Ovary (tissue), 9 donors: ENCODE data around the gene CD36. TPM values are rescaled to one million over a fixed set of nuclear protein-coding genes. Genes with fewer than 3 reads are reported as not detected.

Experiments
- DNase-seq, 5 donors: peaks; one replicate each; pipeline ENCODE4 v3.0.0-alpha.2; 2019 to 2020
- H3K27ac ChIP-seq, 2 donors: fragments of 200-600 bp; one replicate each; pipeline versions ENCODE4 v1.5.1 to v1.8.0; 2019 to 2022
- H3K27me3 ChIP-seq: fragments of 200-600 bp; one replicate; pipeline ENCODE4 v1.8.0; 2022
- H3K36me3 ChIP-seq: fragments of 200-600 bp; sonication (generic); one replicate; pipeline ENCODE4 v1.5.1; 2019
- H3K4me1 ChIP-seq: one replicate; pipeline ENCODE4 v1.8.1; 2013; ENCODE audit warnings: mild to moderate bottlenecking, moderate library complexity; ENCODE audit not compliant: insufficient read depth
- H3K4me3 ChIP-seq: fragments of 200-600 bp; sonication (generic); one replicate; pipeline ENCODE4 v1.5.1; 2017
- H3K9me3 ChIP-seq, 2 donors: fragments of 200-600 bp in 1 of 2; sonication (generic) in 1 of 2; one replicate each; pipeline versions ENCODE4 v1.5.1 to v1.8.1; 2013 to 2019; ENCODE audit warnings: mild to moderate bottlenecking in 1 of 2, moderate library complexity in 1 of 2
- CTCF ChIP-seq, 3 donors: fragments of 450-650 bp in 2 of 3; fragments of 200-600 bp in 1 of 3; IDR thresholded peaks; one replicate each; pipeline versions ENCODE4 v1.5.1 to v1.8.0; 2016 to 2022; ENCODE audit warnings: antibody characterized with exemption in 3 of 3, mild to moderate bottlenecking in 1 of 3
- EP300 ChIP-seq: sonication (generic); formaldehyde crosslinking; IDR thresholded peaks from one replicate; pipeline ENCODE4 v1.6.1; 2017; ENCODE audit warnings: antibody characterized with exemption
- POLR2A ChIP-seq: fragments of 450-650 bp; IDR thresholded peaks from one replicate; pipeline ENCODE4 v1.6.1; 2017; ENCODE audit warnings: antibody characterized with exemption, mild to moderate bottlenecking, moderate library complexity
- WGBS, 3 donors: extraction: QIAGEN DNeasy Blood & Tissue Kit in 1 of 3; methylation state at CpG; one replicate each; pipeline versions ENCODE4 v1.1.5 to v1.1.7; 2013 to 2017; 5-methylcytosine and 5-hydroxymethylcytosine counted together
- intact Hi-C, 4 donors: fragments of 100-400 bp; cut with DNase I; formaldehyde crosslinking; loops; one replicate each; pipeline versions ENCODE4 v1.11.0 to v1.15.1; 2022 to 2023
- polyA plus RNA-seq, 2 donors: library from polyadenylated mRNA; stranded (reverse); fragments of 200-250 nt in 1 of 2; fragments of 350-450 nt in 1 of 2; fragmentation: Illumina TruSeq in 1 of 2; extraction: RNeasy Lipid Tissue Mini Kit (QIAGEN cat#74804) in 1 of 2; gene quantifications; one replicate each; pipeline ENCODE4 v1.2.3, GENCODE V29; 2013 to 2014
- total RNA-seq, 7 donors: library from RNA; depleted of rRNA in 2 of 7; stranded (reverse); fragments of >200 nt in 2 of 7; fragmentation: NEBNext Ultra II Directional in 3 of 7; extraction: Animal tissue kit (Norgen Biotek cat#: 25700) in 3 of 7; gene quantifications; one replicate each; pipeline versions ENCODE4 v1.1.0 to v1.2.4, GENCODE V29; 2016 to 2023
- donor health status: DM: no; HTN: no; CAD: no; lungs with moderate emphysema.
- donor health status: DM: no; HTN: no; CAD: no.
- donor health status: Bipolar disorder and iron deficiency.
- donor health status: DM: yes; HTN: yes; CAD: no.
- donor health status: DM: no; HTN: no; CAD: no.
- donor health status: DM: yes; HTN: yes; CAD: no.

The CD36 gene
- total and polyA plus RNA-seq, 9 donors: 3.1 to 55.4 (median 9.1) TPM

GRCh38 chr7:80596933-80597517, 41.4 kb upstream of the CD36 start:
- Histone ChIP-seq H3K27ac (no peak overlapping the region), H3K36me3 (no peaks in the 10 kb centered on the region), H3K4me3 (no peak overlapping the region), H3K27me3 (no peaks in the 10 kb centered on the region), H3K4me1 (no peaks in the 10 kb centered on the region), H3K9me3 (no peaks in the 10 kb centered on the region)
- TF ChIP-seq EP300 (no peak), POLR2A (no peak), CTCF (IDR thresholded peaks at IDR 0.05) (no peak)
- no peak for DNase-seq
- WGBS, 3 donors: 73 to 87% (median 86%) methylated on average over 4 of the region's 4 CpGs
- intact Hi-C loops: no loop called here

DNA sequence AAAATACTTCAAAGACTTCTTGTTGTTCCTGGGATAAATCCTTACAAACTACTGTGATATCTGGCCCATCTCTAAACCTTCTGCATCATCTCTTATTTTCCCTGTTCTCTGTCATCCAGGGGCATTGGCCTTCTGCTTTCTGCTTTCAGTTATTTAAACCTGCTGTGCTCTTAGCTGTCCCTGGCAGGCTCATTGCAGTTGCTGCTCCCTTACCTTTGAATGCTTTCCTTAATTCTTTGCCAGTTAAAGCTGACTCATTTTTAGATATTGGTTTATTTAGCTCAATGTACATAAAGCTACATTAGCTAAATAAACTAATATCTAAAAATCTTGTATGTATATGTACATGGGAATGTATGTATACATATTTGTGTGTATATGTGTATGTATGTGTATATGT, 40.6 kb upstream of the CD36 start:
- Histone ChIP-seq H3K27ac (no peak overlapping the region), H3K4me1 (no peaks in the 10 kb centered on the region), H3K27me3 (no peaks in the 10 kb centered on the region), H3K36me3 (no peaks in the 10 kb centered on the region), H3K4me3 (no peak overlapping the region), H3K9me3 (no peaks in the 10 kb centered on the region)
- intact Hi-C loops: no loop called here
- TF ChIP-seq POLR2A: no peak
- TF ChIP-seq EP300: no peak
- TF ChIP-seq CTCF (IDR thresholded peaks at IDR 0.05): no peak
- no peak for DNase-seq

- H3K27me3 ChIP-seq: no peaks in the 10 kb centered on the region
- no peak for TF ChIP-seq EP300
- no peak for TF ChIP-seq POLR2A
- no peak for TF ChIP-seq CTCF (IDR thresholded peaks at IDR 0.05)
Observed at GRCh38 chr7:80600046-80600445, 38.4 kb upstream of the CD36 start.

DNA sequence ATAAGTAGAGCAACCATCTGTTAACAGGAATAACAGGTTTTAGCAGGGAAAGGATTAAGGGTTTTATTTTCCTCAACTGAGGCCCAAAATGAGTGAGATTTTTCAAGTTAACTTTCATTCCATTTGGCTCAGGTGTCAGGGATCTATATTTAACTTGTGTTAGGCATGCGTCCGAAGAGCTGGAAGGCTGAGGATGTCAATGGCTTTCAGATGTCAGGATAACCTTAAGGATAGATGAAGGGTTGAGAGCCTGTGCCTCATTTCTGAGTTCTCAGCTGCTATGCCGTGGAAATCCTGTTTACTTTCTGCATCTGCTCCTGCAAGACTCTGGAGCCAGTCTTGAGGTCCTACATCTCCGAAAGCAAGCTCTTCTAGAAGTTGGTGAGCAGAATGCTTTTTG, 36.4 kb upstream of the CD36 start:
- no peak overlapping the region for H3K4me3 ChIP-seq
- TF ChIP-seq POLR2A: no peak
- no peak for TF ChIP-seq CTCF (IDR thresholded peaks at IDR 0.05)
- TF ChIP-seq EP300: no peak
- 83 to 90% (median 86%) methylated on average over 4 of the region's 4 CpGs for WGBS, 3 donors
- H3K27ac ChIP-seq: no peak overlapping the region
- no peaks in the 10 kb centered on the region for H3K4me1 ChIP-seq
- H3K9me3 ChIP-seq: no peaks in the 10 kb centered on the region
- no peak for DNase-seq
- H3K27me3 ChIP-seq: no peaks in the 10 kb centered on the region
- H3K36me3 ChIP-seq: no peaks in the 10 kb centered on the region
- intact Hi-C loops: no loop called here

More at GRCh38 chr7:80600046-80600445, 38.4 kb upstream of the CD36 start:
- Histone ChIP-seq H3K27ac (no peak overlapping the region), H3K36me3 (no peaks in the 10 kb centered on the region), H3K4me3 (no peak overlapping the region), H3K4me1 (no peaks in the 10 kb centered on the region), H3K9me3 (no peaks in the 10 kb centered on the region)
- DNase-seq: no peak
- 43 to 63% (median 45%) methylated on average over 2 of the region's 2 CpGs for WGBS, 3 donors
- intact Hi-C loops: no loop called here
